ENCODE measurements around the gene EXPH5. TPM values are rescaled to one million over a fixed set of nuclear protein-coding genes. Genes with fewer than 3 reads are reported as not detected.

EXPH5 gene
- polyA plus RNA-seq, 1 donor (not counting 4 experiments of a cell fraction or from before 2014, with no cell fraction given), result 11.7 TPM

- Histone ChIP-seq H3K79me2 (ENCODE audit: control insufficient read depth, insufficient read depth, low read length) (no peaks in the 10 kb centered on the region), H3K9ac (ENCODE audit: control insufficient read depth, extremely low read depth, insufficient read depth, low read length) (peak within 1 kb of the TSS; percentile 99), H3K4me3 (ENCODE audit: control insufficient read depth in 2 of 3, extremely low read depth in 1 of 3, insufficient read depth in 2 of 3, low read depth in 1 of 3, low read length in 3 of 3) (peak within 1 kb of the TSS; percentile 68 to 99 (median 81)), H3K27ac (ENCODE audit: control insufficient read depth, insufficient read depth, low read length) (peak within 1 kb of the TSS; percentile 100), H2AFZ (ENCODE audit: control insufficient read depth, low read length) (peak within 1 kb of the TSS; percentile 97), H4K20me1 (ENCODE audit: control insufficient read depth, extremely low read depth, insufficient read depth, low read length) (no peaks in the 10 kb centered on the region), H3K36me3 (ENCODE audit: control insufficient read depth in 2 of 2, extremely low read depth in 1 of 2, insufficient read depth in 2 of 2, low read length in 2 of 2) (no peaks in the 10 kb centered on the region), H3K4me1 (ENCODE audit: control insufficient read depth, extremely low read depth, insufficient read depth, low read length) (peaks cover 12% of the 10 kb centered on the region), H3K9me3 (ENCODE audit: control insufficient read depth, low read depth, low read length) (no peaks in the 10 kb centered on the region), H3K4me2 (ENCODE audit: control insufficient read depth, extremely low read depth, insufficient read depth, low read depth, low read length) (peak within 1 kb of the TSS; percentile 95), H3K27me3 (ENCODE audit: control insufficient read depth, extremely low read depth, insufficient read depth, low read length) (no peaks in the 10 kb centered on the region), H3K9me1 (ENCODE audit: control insufficient read depth, extremely low read depth, insufficient read depth, low read length) (no peaks in the 10 kb centered on the region)
- TF ChIP-seq CTCF (optimal IDR thresholded peaks at IDR 0.05 in 1 of 3, IDR thresholded peaks at IDR 0.05 in 1 of 3, conservative IDR thresholded peaks at IDR 0.05 in 1 of 3; ENCODE audit: extremely low read depth in 1 of 3, insufficient read depth in 2 of 3, low read length in 3 of 3) (no peak), EZH2 (IDR thresholded peaks at IDR 0.05; ENCODE audit: low read length) (no peak)
- DNase-seq (ENCODE audit: low read depth, low spot score), result peak; percentile 64
- dilution Hi-C loops (cut with MboI; ENCODE audit: extremely low pct_ligation_motif_present, low sequenced_read_pairs), result no loop called here
- FAIRE-seq, result peak; percentile 94
Observed at GRCh38 chr11:108467091-108467823, 126.3 kb downstream of the EXPH5 start, which contains the start of gene C11orf65. Gene C11orf65 (minus strand): TSS chr11:108467529. CDS start chr11:108461559, 5,970 bp downstream.

- Histone ChIP-seq H3K9me3 (ENCODE audit: control insufficient read depth, low read depth, low read length) (no peaks in the 10 kb centered on the region), H3K9ac (ENCODE audit: control insufficient read depth, extremely low read depth, insufficient read depth, low read length) (peak overlapping the region; percentile 99), H3K9me1 (ENCODE audit: control insufficient read depth, extremely low read depth, insufficient read depth, low read length) (no peaks in the 10 kb centered on the region), H3K36me3 (ENCODE audit: control insufficient read depth in 2 of 2, extremely low read depth in 1 of 2, insufficient read depth in 2 of 2, low read length in 2 of 2) (no peaks in the 10 kb centered on the region), H3K4me2 (ENCODE audit: control insufficient read depth, extremely low read depth, insufficient read depth, low read depth, low read length) (peak overlapping the region; percentile 95), H3K79me2 (ENCODE audit: control insufficient read depth, insufficient read depth, low read length) (no peaks in the 10 kb centered on the region), H3K4me1 (ENCODE audit: control insufficient read depth, extremely low read depth, insufficient read depth, low read length) (peaks cover 12% of the 10 kb centered on the region), H3K4me3 (ENCODE audit: control insufficient read depth in 2 of 3, extremely low read depth in 1 of 3, insufficient read depth in 2 of 3, low read depth in 1 of 3, low read length in 3 of 3) (peak overlapping the region; percentile 68 to 99 (median 81)), H4K20me1 (ENCODE audit: control insufficient read depth, extremely low read depth, insufficient read depth, low read length) (no peaks in the 10 kb centered on the region), H3K27me3 (ENCODE audit: control insufficient read depth, extremely low read depth, insufficient read depth, low read length) (no peaks in the 10 kb centered on the region), H2AFZ (ENCODE audit: control insufficient read depth, low read length) (peak overlapping the region; percentile 97), H3K27ac (ENCODE audit: control insufficient read depth, insufficient read depth, low read length) (peak overlapping the region; percentile 100)
- TF ChIP-seq EZH2 (IDR thresholded peaks at IDR 0.05; ENCODE audit: low read length), result no peak
- no peak for TF ChIP-seq CTCF (optimal IDR thresholded peaks at IDR 0.05 in 1 of 3, IDR thresholded peaks at IDR 0.05 in 1 of 3, conservative IDR thresholded peaks at IDR 0.05 in 1 of 3; ENCODE audit: extremely low read depth in 1 of 3, insufficient read depth in 2 of 3, low read length in 3 of 3)
- dilution Hi-C loops (cut with MboI; ENCODE audit: extremely low pct_ligation_motif_present, low sequenced_read_pairs), result no loop called here
- no peak for DNase-seq (ENCODE audit: low read depth, low spot score)
- no peak for FAIRE-seq
Observed at GRCh38 chr11:108466405-108466804, 127.2 kb downstream of the EXPH5 start.

Other genes starting within 250 kb of the EXPH5 start
- gene C11orf65, start 126.2 kb downstream of the EXPH5 start, polyA plus RNA-seq, result 0.34 to 0.83 TPM (median 0.46 TPM) in 3 replicates
- 1.4 to 3.7 TPM (median 2.5 TPM) in 3 replicates for gene POGLUT3, start 95.4 kb downstream of the EXPH5 start, polyA plus RNA-seq
- 23.4 to 32.3 TPM (median 29.5 TPM) in 3 replicates for gene DDX10, start 71.3 kb upstream of the EXPH5 start, polyA plus RNA-seq

All from keratinocyte (primary cell).